Measurements from ENCODE around the gene RAB37. TPM values are rescaled to one million over a fixed set of nuclear protein-coding genes. Genes with fewer than 3 reads are reported as not detected.
A peak's percentile ranks its signal among the peaks of the same experiment; 100 is the strongest.

RAB37 gene
- total and polyA plus RNA-seq, 2 of the 13 experiments (the other 11 are each of a cell fraction or from before 2014, with no cell fraction given), result 0.91 to 3.7 TPM

DNA sequence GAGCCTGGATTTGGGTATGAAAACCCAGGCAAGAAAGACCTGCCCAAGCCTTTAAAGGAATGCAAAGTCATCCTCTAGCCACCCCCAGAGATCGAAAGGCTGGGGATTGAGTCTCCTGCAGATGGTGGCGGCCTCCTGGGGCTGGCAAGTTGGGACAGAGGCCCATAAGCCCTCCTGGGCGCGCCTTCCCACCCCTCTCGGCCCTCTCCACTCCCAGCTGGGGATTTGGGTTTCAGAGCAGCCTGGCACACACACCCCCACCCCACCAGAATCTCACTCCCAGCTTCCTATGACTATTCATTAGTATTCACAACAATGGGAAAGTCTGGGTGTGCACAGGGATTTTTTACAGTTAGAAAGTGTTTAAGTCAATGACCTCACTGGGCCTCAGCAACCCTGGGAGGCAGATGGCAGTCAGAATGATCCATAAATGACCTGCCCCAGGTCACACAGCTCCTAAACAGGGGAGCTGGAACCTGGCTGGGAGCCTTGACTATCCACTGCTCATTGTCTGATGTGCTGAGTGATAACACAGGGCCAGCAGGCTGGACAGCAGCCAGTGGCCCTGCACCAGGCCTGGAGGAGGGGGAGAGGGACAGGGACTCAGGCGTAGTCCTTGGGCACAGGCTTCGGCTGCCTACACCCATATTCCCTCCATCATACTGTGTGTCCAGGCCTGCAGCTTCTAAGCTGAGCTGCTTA is 23.5 kb downstream of the RAB37 start (continued):
- TF ChIP-seq RBFOX2 (IDR thresholded peaks at IDR 0.05; ENCODE audit: low read depth, low read length) (peak; percentile 4; the same call in 1 of the 2 replicates), ZNF501 (CRISPR knock-in tag; IDR thresholded peaks at IDR 0.05) (no peak; the same call in 1 of the 2 replicates), MAZ (IDR thresholded peaks at IDR 0.05; ENCODE audit: borderline replicate concordance, low read depth, low read length) (peak; percentile 35; the same call in 1 of the 2 replicates), MAZ (CRISPR knock-in tag; IDR thresholded peaks at IDR 0.05; ENCODE audit: low read depth) (no peak), AGO1 (IDR thresholded peaks at IDR 0.05; ENCODE audit: low read depth, low read length, poor library complexity, severe bottlenecking) (peak; percentile 14), ZNF331 (CRISPR knock-in tag; IDR thresholded peaks at IDR 0.05) (peak; percentile 33; the same call in 1 of the 2 replicates), MED8 (CRISPR knock-in tag; IDR thresholded peaks at IDR 0.05; ENCODE audit: insufficient replicate concordance) (no peak), YY1 (IDR thresholded peaks at IDR 0.05; ENCODE audit: insufficient read depth, insufficient replicate concordance, low read depth, low read length) (no peak), PATZ1 (CRISPR knock-in tag; IDR thresholded peaks at IDR 0.05) (no peak; the same call in 1 of the 2 replicates), JUND (CRISPR knock-in tag; IDR thresholded peaks at IDR 0.05) (no peak), SAP130 (CRISPR knock-in tag; IDR thresholded peaks at IDR 0.05; ENCODE audit: low read depth) (peak; percentile 43; the same call in 1 of the 2 replicates), ZNF468 (CRISPR knock-in tag; IDR thresholded peaks at IDR 0.05) (no peak), ZNF30 (CRISPR knock-in tag; IDR thresholded peaks at IDR 0.05) (no peak), ZNF263 (CRISPR knock-in tag; IDR thresholded peaks at IDR 0.05) (peak; percentile 65; the same call in 1 of the 2 replicates), ATM (IDR thresholded peaks at IDR 0.05; ENCODE audit: borderline replicate concordance) (no peak), MIER3 (CRISPR knock-in tag; IDR thresholded peaks at IDR 0.05; ENCODE audit: borderline replicate concordance) (no peak), SKIL (CRISPR knock-in tag; IDR thresholded peaks at IDR 0.05; ENCODE audit: borderline replicate concordance) (no peak), MAFK (conservative IDR thresholded peaks at IDR 0.05 in 1 of 2, IDR thresholded peaks at IDR 0.05 in 1 of 2; ENCODE audit: low read length in 2 of 2) (no peak), FOXO1 (CRISPR knock-in tag; IDR thresholded peaks at IDR 0.05) (no peak), HIC2 (CRISPR knock-in tag; IDR thresholded peaks at IDR 0.05; ENCODE audit: low read depth) (0 out of 2 replicates have a peak, but pooled peaks have one; percentile 28)
- TF ChIP-seq, protein P1, sequence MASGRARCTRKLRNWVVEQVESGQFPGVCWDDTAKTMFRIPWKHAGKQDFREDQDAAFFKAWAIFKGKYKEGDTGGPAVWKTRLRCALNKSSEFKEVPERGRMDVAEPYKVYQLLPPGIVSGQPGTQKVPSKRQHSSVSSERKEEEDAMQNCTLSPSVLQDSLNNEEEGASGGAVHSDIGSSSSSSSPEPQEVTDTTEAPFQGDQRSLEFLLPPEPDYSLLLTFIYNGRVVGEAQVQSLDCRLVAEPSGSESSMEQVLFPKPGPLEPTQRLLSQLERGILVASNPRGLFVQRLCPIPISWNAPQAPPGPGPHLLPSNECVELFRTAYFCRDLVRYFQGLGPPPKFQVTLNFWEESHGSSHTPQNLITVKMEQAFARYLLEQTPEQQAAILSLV (CRISPR knock-in tag; IDR thresholded peaks at IDR 0.05; ENCODE audit: borderline replicate concordance), result 0 out of 2 replicates have a peak, but pooled peaks have one; percentile 31
- TF ChIP-seq, protein P2, sequence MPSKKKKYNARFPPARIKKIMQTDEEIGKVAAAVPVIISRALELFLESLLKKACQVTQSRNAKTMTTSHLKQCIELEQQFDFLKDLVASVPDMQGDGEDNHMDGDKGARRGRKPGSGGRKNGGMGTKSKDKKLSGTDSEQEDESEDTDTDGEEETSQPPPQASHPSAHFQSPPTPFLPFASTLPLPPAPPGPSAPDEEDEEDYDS (CRISPR knock-in tag; IDR thresholded peaks at IDR 0.05), result no peak

All from HepG2 (cell line).